OCI-LY7 (cell line): ENCODE results near the gene PTPRE. TPM values are rescaled to one million over a fixed set of nuclear protein-coding genes. Genes with fewer than 3 reads are reported as not detected.

Experiments used
- BruUV-seq: library from RNA; stranded (reverse); fragments of 400-500 nt; replicated peaks from 2 replicates; lab custom pipeline; 2021; lab: Mats Ljungman, UMichigan
- CTCF ChIA-PET: fragments of 300-600 bp; sonication (Branson Sonifier 250); formaldehyde crosslinking; loops from one replicate; lab custom pipeline; 2022; ENCODE audit warnings: antibody characterized with exemption; ENCODE audit not compliant: unreplicated experiment; lab: Charles Lee
- POLR2A ChIA-PET: fragments of 300-600 bp; sonication (Branson Sonifier 250); formaldehyde crosslinking; loops from one replicate; lab custom pipeline; 2022; ENCODE audit warnings: antibody characterized with exemption; lab: Charles Lee
- DNase-seq: peaks from one replicate; pipeline ENCODE4 v3.0.0-alpha.2; 2015; ENCODE audit warnings: low spot score
- H2AFZ ChIP-seq: fragments of 200-600 bp; sonication (generic), shearing (Covaris generic); 2 replicates; pipeline ENCODE4 v1.6.1; 2014; ENCODE audit warnings: mild to moderate bottlenecking, antibody characterized with exemption, low read length, moderate library complexity
- H3K27ac ChIP-seq: fragments of 200-600 bp; sonication (generic); 2 replicates; pipeline ENCODE4 v1.5.1; 2014; ENCODE audit warnings: mixed run types, low read depth, mild to moderate bottlenecking, moderate library complexity, low read length, inconsistent platforms; ENCODE audit not compliant: poor library complexity, severe bottlenecking
- H3K36me3 ChIP-seq: fragments of 200-600 bp; sonication (generic); 2 replicates; pipeline ENCODE4 v1.6.1; 2014; ENCODE audit warnings: mild to moderate bottlenecking, antibody characterized with exemption, low read length, moderate library complexity, mixed read lengths; ENCODE audit not compliant: insufficient read depth
- H3K4me1 ChIP-seq: fragments of 200-600 bp; sonication (generic); 2 replicates; pipeline ENCODE4 v1.5.1; 2014; ENCODE audit warnings: mild to moderate bottlenecking, low read length; ENCODE audit not compliant: insufficient read depth, poor library complexity, severe bottlenecking
- H3K4me2 ChIP-seq: fragments of 200-600 bp; sonication (generic); 2 replicates; pipeline ENCODE4 v1.6.1; 2014; ENCODE audit warnings: mild to moderate bottlenecking, low read length
- H3K4me3 ChIP-seq: fragments of 200-600 bp; sonication (generic); 2 replicates; pipeline ENCODE4 v1.5.1; 2014; ENCODE audit warnings: mild to moderate bottlenecking, low read depth, low read length; ENCODE audit not compliant: poor library complexity, severe bottlenecking
- H3K79me2 ChIP-seq: fragments of 200-600 bp; sonication (generic); 2 replicates; pipeline ENCODE4 v1.6.1; 2016; ENCODE audit warnings: low read depth, mild to moderate bottlenecking, low read length, moderate library complexity, mixed read lengths; ENCODE audit not compliant: insufficient read depth
- H3K9me2 ChIP-seq: fragments of 200-600 bp; sonication (generic); 2 replicates; pipeline ENCODE4 v1.6.1; 2016; ENCODE audit warnings: mild to moderate bottlenecking, low read length, mixed read lengths; ENCODE audit not compliant: insufficient read depth
- H3K9me3 ChIP-seq: fragments of 200-600 bp; sonication (generic); 2 replicates; pipeline ENCODE4 v1.6.1; 2014; ENCODE audit warnings: mild to moderate bottlenecking, mixed run types, low read length, mixed read lengths
- H4K20me1 ChIP-seq: fragments of 200-600 bp; sonication (generic); 2 replicates; pipeline ENCODE4 v1.6.1; 2014; ENCODE audit warnings: mild to moderate bottlenecking, antibody characterized with exemption, low read length, moderate library complexity, mixed read lengths; ENCODE audit not compliant: insufficient read depth
- EZH2phosphoT487 ChIP-seq: fragments of 200-600 bp; sonication (generic); IDR thresholded peaks from 2 replicates; pipeline ENCODE4 v1.6.1; 2018; ENCODE audit warnings: low read depth, borderline replicate concordance, mild to moderate bottlenecking, mixed run types, antibody characterized with exemption, low read length, moderate library complexity, mixed read lengths
- intact Hi-C: fragments of 100-400 bp; cut with micrococcal nuclease; formaldehyde crosslinking; loops from one replicate; pipeline ENCODE4 v1.10.0; 2022; ENCODE audit not compliant: unreplicated experiment
- total RNA-seq, 2 experiments: library from RNA; depleted of rRNA in 1 of 2; stranded (reverse); fragments of >200 nt in 1 of 2; shearing (Covaris generic) in 1 of 2; gene quantifications; 2 replicates each; pipeline ENCODE4 v1.2.3, GENCODE V29; 2014 to 2022
- TF ChIP-seq, protein P1 (sequence below): fragments of 200-600 bp; sonication (generic); conservative IDR thresholded peaks from 2 replicates; pipeline ENCODE4 v1.5.1; 2014; ENCODE audit warnings: mild to moderate bottlenecking, antibody characterized with exemption, low read length, moderate library complexity, mixed read lengths

PTPRE gene
- total RNA-seq, 2 experiments from 2014 or later: 6.8 to 8.3 TPM

DNA sequence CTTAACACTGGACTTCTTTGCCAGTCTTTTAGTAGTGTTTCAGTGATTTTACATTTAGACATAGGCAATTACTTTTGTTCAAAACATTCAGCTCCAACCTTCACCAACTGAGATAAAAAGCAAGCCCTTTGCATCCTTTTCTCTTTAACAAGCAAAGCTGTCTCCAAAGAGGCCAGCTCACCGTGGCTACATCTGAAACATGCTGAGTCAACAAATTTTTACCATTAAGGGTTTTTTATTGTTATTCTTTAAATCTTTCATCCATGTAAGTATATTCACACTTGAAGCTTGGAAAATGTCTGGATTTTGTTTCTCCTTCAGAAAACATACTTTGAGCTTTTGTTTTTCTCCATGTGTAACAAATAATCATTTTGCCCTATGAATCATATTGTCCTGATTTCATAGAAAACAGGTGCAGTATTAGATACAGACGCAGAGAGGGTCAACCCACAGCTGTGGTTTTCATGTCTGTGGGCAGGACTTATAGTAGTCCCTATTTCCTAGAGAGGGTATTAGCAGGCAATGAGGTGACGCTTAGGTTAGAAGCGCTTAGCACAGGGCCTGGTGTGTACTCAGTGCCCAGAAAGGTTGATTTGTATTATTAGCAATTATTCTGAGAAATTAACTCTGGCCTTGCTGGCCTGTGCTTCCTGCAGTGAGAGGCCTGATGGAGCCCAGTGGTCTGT is 119.9 kb downstream of the PTPRE start:
- no peaks in the 10 kb centered on the region for H3K36me3 ChIP-seq
- no peak overlapping the region for H2AFZ ChIP-seq
- CTCF ChIA-PET: no interaction called here
- peaks cover 8% of the 10 kb centered on the region for H3K4me1 ChIP-seq
- no peak for DNase-seq
- H3K79me2 ChIP-seq: no peaks in the 10 kb centered on the region
- H4K20me1 ChIP-seq: no peaks in the 10 kb centered on the region
- POLR2A ChIA-PET: interaction anchor here (0.6 to 0.7 kb wide), 2 partner anchors 21 to 57 kb away, joined by 3 read pairs; no protein-coding TSS in a partner anchor
- H3K9me2 ChIP-seq: no peaks in the 10 kb centered on the region
- H3K4me2 ChIP-seq: no peak overlapping the region
- no peak for TF ChIP-seq EZH2phosphoT487
- TF ChIP-seq, protein P1, sequence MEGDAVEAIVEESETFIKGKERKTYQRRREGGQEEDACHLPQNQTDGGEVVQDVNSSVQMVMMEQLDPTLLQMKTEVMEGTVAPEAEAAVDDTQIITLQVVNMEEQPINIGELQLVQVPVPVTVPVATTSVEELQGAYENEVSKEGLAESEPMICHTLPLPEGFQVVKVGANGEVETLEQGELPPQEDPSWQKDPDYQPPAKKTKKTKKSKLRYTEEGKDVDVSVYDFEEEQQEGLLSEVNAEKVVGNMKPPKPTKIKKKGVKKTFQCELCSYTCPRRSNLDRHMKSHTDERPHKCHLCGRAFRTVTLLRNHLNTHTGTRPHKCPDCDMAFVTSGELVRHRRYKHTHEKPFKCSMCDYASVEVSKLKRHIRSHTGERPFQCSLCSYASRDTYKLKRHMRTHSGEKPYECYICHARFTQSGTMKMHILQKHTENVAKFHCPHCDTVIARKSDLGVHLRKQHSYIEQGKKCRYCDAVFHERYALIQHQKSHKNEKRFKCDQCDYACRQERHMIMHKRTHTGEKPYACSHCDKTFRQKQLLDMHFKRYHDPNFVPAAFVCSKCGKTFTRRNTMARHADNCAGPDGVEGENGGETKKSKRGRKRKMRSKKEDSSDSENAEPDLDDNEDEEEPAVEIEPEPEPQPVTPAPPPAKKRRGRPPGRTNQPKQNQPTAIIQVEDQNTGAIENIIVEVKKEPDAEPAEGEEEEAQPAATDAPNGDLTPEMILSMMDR: no peak
- BruUV-seq: no TSS peak
- H3K9me3 ChIP-seq: no peaks in the 10 kb centered on the region
- intact Hi-C loops: no loop called here
- H3K27ac ChIP-seq: no peak overlapping the region
- H3K4me3 ChIP-seq: no peak overlapping the region

DNA sequence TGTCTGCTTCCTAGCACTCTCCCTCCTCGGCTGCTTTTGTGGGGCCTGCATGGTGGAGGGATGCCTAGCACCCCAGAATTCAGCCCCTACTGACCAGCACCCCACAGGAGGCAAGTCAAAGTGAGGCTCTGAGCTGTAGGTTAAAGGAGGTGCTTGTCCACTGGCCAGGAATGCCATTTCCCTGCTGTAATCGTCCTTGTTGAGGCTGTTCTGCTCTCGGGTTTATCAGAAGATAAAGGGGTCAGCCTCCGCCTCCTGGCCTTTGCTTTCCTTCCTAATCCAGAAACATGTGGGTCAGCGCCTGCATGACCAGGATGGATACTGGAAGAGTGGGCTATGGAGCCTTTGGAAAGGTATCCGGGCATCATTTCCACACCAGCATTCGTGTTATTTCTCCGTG is 120.4 kb downstream of the PTPRE start:
- CTCF ChIA-PET: no interaction called here
- no peaks in the 10 kb centered on the region for H3K79me2 ChIP-seq
- H3K36me3 ChIP-seq: no peaks in the 10 kb centered on the region
- H2AFZ ChIP-seq: no peak overlapping the region
- no peak for DNase-seq
- H3K9me3 ChIP-seq: no peaks in the 10 kb centered on the region
- POLR2A ChIA-PET: no interaction called here
- H4K20me1 ChIP-seq: no peaks in the 10 kb centered on the region
- intact Hi-C loops: no loop called here
- H3K4me2 ChIP-seq: no peak overlapping the region
- BruUV-seq: no TSS peak
- H3K9me2 ChIP-seq: no peaks in the 10 kb centered on the region
- no peak overlapping the region for H3K4me3 ChIP-seq
- no peak overlapping the region for H3K27ac ChIP-seq
- TF ChIP-seq, protein P1: no peak
- TF ChIP-seq EZH2phosphoT487: no peak
- H3K4me1 ChIP-seq: peaks cover 8% of the 10 kb centered on the region

DNA sequence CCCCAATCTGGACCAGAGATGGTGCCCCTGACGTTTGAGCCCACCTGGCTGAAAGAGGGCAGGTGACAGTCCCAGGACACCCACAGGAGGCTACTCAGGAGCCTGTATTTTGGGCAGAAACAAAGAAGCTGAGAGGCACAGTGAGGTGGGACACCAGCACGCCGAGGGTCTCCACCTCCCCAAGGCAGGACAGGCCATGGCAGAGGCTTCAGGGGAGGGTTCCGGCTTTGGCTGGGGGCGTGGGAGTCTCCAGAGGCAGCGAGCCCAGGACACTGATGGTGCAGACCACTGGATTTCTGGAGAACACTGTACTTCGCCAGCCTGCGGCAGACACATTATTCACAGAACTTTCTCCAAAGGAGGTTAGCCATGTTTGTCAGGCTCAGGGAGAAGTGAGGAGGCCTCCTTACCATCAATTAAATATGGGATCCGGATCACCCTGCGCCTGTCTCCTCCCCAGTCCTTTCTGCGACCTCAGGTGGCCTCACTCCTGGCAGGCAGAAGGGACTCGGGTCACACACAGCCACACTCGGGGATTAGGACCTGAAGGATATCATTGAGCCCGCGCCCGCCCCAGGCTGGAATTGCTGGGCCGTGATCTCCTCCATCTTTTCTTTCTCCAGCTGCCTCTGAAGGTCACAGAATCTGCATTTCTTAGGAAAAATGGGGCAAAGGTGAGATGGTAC is 121.1 kb downstream of the PTPRE start:
- Histone ChIP-seq H3K36me3 (no peaks in the 10 kb centered on the region), H3K27ac (no peak overlapping the region), H2AFZ (no peak overlapping the region), H3K9me2 (no peaks in the 10 kb centered on the region), H3K9me3 (no peaks in the 10 kb centered on the region), H4K20me1 (no peaks in the 10 kb centered on the region), H3K4me1 (peaks cover 8% of the 10 kb centered on the region), H3K79me2 (no peaks in the 10 kb centered on the region), H3K4me3 (no peak overlapping the region), H3K4me2 (no peak overlapping the region)
- TF ChIP-seq, protein P1: no peak
- no peak for TF ChIP-seq EZH2phosphoT487
- BruUV-seq: no TSS peak
- CTCF ChIA-PET: no interaction called here
- no peak for DNase-seq
- POLR2A ChIA-PET: no interaction called here
- intact Hi-C loops: no loop called here
